GM23338 (cell line): Measurements from ENCODE around the gene PFKP. TPM values are rescaled to one million over a fixed set of nuclear protein-coding genes. Genes with fewer than 3 reads are reported as not detected.

Experiments used
- ATAC-seq: fragments of 200-7000 bp; cut with Tn5 transposase; 3 replicates; pipeline ENCODE4 v1.9.1; 2020
- DNase-seq: peaks from one replicate; pipeline ENCODE4 v3.0.0-alpha.2; 2015; ENCODE audit warnings: low spot score
- H2AFZ ChIP-seq: fragments of 200-600 bp; sonication (generic); 2 replicates; pipeline ENCODE4 v1.8.0; 2016; ENCODE audit warnings: antibody characterized with exemption, mild to moderate bottlenecking, moderate library complexity
- H3F3A ChIP-seq: fragments of 200-600 bp; sonication (generic); replicated peaks from 2 replicates; pipeline ENCODE4 v1.8.0; 2017; ENCODE audit warnings: antibody characterized with exemption, mixed run types, low read depth
- H3K27ac ChIP-seq: fragments of 200-600 bp; sonication (generic); 2 replicates; pipeline ENCODE4 v1.6.1; 2016; ENCODE audit warnings: low read depth
- H3K27me3 ChIP-seq: fragments of 200-600 bp; sonication (generic); 2 replicates; pipeline ENCODE4 v1.8.0; 2016; ENCODE audit warnings: mild to moderate bottlenecking, mixed run types, moderate library complexity; ENCODE audit not compliant: insufficient read depth
- H3K36me3 ChIP-seq: fragments of 200-600 bp; sonication (generic); 2 replicates; pipeline ENCODE4 v1.8.0; 2016; ENCODE audit warnings: mild to moderate bottlenecking; ENCODE audit not compliant: insufficient read depth
- H3K4me1 ChIP-seq: fragments of 200-600 bp; sonication (generic); 2 replicates; pipeline ENCODE4 v1.8.0; 2016; ENCODE audit warnings: mild to moderate bottlenecking, moderate library complexity; ENCODE audit not compliant: insufficient read depth
- H3K4me2 ChIP-seq: fragments of 200-600 bp; sonication (generic); 2 replicates; pipeline ENCODE4 v1.7.1; 2017; ENCODE audit warnings: mixed run types
- H3K4me3 ChIP-seq: fragments of 200-600 bp; sonication (generic); 2 replicates; pipeline ENCODE4 v1.6.1; 2016; ENCODE audit warnings: mixed run types
- H3K79me2 ChIP-seq: fragments of 200-600 bp; sonication (generic); replicated peaks from 2 replicates; pipeline ENCODE4 v1.8.0; 2017; ENCODE audit warnings: mild to moderate bottlenecking; ENCODE audit not compliant: insufficient read depth
- H3K9me2 ChIP-seq: fragments of 200-600 bp; sonication (generic); 2 replicates; pipeline ENCODE4 v1.8.0; 2017; ENCODE audit not compliant: insufficient read depth
- H4K20me1 ChIP-seq: fragments of 200-600 bp; sonication (generic); replicated peaks from 2 replicates; pipeline ENCODE4 v1.8.0; 2017; ENCODE audit warnings: mild to moderate bottlenecking; ENCODE audit not compliant: insufficient read depth
- H3K27ac Mint-ChIP-seq: 2 replicates; pipeline ENCODE4 v1.8.0; 2020; ENCODE audit warnings: inconsistent platforms, mild to moderate bottlenecking, moderate library complexity, mixed read lengths
- H3K27me3 Mint-ChIP-seq: 3 replicates; pipeline ENCODE4 v1.8.0; 2022; ENCODE audit warnings: low read depth, mild to moderate bottlenecking, moderate library complexity, mixed read lengths, inconsistent platforms; ENCODE audit not compliant: insufficient read depth, poor library complexity
- H3K36me3 Mint-ChIP-seq: 3 replicates; pipeline ENCODE4 v1.8.0; 2021; ENCODE audit warnings: low read depth, mild to moderate bottlenecking, inconsistent platforms, moderate library complexity, mixed read lengths
- H3K4me1 Mint-ChIP-seq: 3 replicates; pipeline ENCODE4 v1.8.0; 2020; ENCODE audit warnings: mild to moderate bottlenecking, inconsistent platforms, mixed read lengths
- H3K4me3 Mint-ChIP-seq: 3 replicates; pipeline ENCODE4 v1.8.0; 2021; ENCODE audit warnings: moderate library complexity, mild to moderate bottlenecking, inconsistent platforms, mixed read lengths
- H3K9me3 Mint-ChIP-seq: 3 replicates; pipeline ENCODE4 v1.8.0; 2020; ENCODE audit warnings: moderate library complexity, mild to moderate bottlenecking, inconsistent platforms, mixed read lengths
- CREB1 ChIP-seq: fragments of 250-450 bp; sonication (Bioruptor Pico); IDR thresholded peaks from 2 replicates; pipeline ENCODE4 v1.5.0; 2020; ENCODE audit warnings: low read depth, mild to moderate bottlenecking, moderate library complexity
- CTCF ChIP-seq, 2 experiments: fragments of 200-600 bp in 1 of 2; sonication (generic) in 1 of 2; conservative IDR thresholded peaks; 2 replicates each; pipeline versions ENCODE4 v1.5.1 to v1.6.1; 2016 to 2017; ENCODE audit warnings: antibody characterized with exemption in 2 of 2, low read depth in 2 of 2, mild to moderate bottlenecking in 2 of 2, moderate library complexity in 1 of 2
- ETS1 ChIP-seq: IDR thresholded peaks from 2 replicates; pipeline ENCODE4 v1.6.1; 2016; ENCODE audit warnings: antibody characterized with exemption
- EZH2 ChIP-seq: fragments of 200-600 bp; sonication (generic); IDR thresholded peaks from one replicate; pipeline ENCODE4 v1.8.0; 2017; ENCODE audit warnings: antibody characterized with exemption, mild to moderate bottlenecking, low read depth; ENCODE audit not compliant: unreplicated experiment
- EZH2phosphoT487 ChIP-seq: fragments of 200-600 bp; sonication (generic); IDR thresholded peaks from one replicate; pipeline ENCODE4 v1.8.1; 2018; ENCODE audit warnings: antibody characterized with exemption; ENCODE audit not compliant: unreplicated experiment
- JUNB ChIP-seq: IDR thresholded peaks from one replicate; pipeline ENCODE4 v1.6.1; 2016; ENCODE audit warnings: antibody characterized with exemption; ENCODE audit not compliant: unreplicated experiment
- NANOG ChIP-seq: IDR thresholded peaks from 2 replicates; pipeline ENCODE4 v1.6.1; 2016; ENCODE audit warnings: antibody characterized with exemption, borderline replicate concordance
- POLR2AphosphoS5 ChIP-seq: IDR thresholded peaks from 2 replicates; pipeline ENCODE4 v1.6.1; 2016; ENCODE audit warnings: antibody characterized with exemption, low read depth
- REST ChIP-seq: IDR thresholded peaks from one replicate; pipeline ENCODE4 v1.6.1; 2018; ENCODE audit warnings: antibody characterized with exemption; ENCODE audit not compliant: unreplicated experiment
- STAT1 ChIP-seq: IDR thresholded peaks from one replicate; pipeline ENCODE4 v1.6.1; 2016; ENCODE audit warnings: antibody characterized with exemption; ENCODE audit not compliant: unreplicated experiment
- ZNF114 ChIP-seq: fragments of 250-450 bp; sonication (Bioruptor Pico); IDR thresholded peaks from 2 replicates; pipeline ENCODE4 v1.5.0; 2020; ENCODE audit warnings: mild to moderate bottlenecking, moderate library complexity
- ZNF331 ChIP-seq: fragments of 250-450 bp; sonication (Bioruptor Pico); IDR thresholded peaks from 2 replicates; pipeline ENCODE4 v1.5.0; 2020; ENCODE audit warnings: low read depth, mild to moderate bottlenecking, moderate library complexity
- ZNF462 ChIP-seq: fragments of 250-450 bp; sonication (Bioruptor Pico); IDR thresholded peaks from 2 replicates; pipeline ENCODE4 v1.5.0; 2020; ENCODE audit warnings: mild to moderate bottlenecking, moderate library complexity
- polyA plus RNA-seq: library from polyadenylated mRNA; unstranded; fragments of >200 nt; fragmentation: Nextera tagmentation; extraction: Ambion mirVana; gene quantifications from 2 replicates; pipeline ENCODE4 v1.2.1, GENCODE V29; 2016
- total RNA-seq: library from RNA; depleted of rRNA; stranded (reverse); fragments of >200 nt; shearing (Covaris generic); gene quantifications from 2 replicates; pipeline ENCODE4 v1.2.3, GENCODE V29; 2014

Gene PFKP
- total and polyA plus RNA-seq, 2 experiments from 2014 or later = 56.3 to 120 TPM

GRCh38 chr10:3100856-3101640 is 33.7 kb downstream of the PFKP start:
- Histone ChIP-seq H2AFZ (no peak overlapping the region), H3F3A (no peaks in the 10 kb centered on the region), H3K27me3 (no peaks in the 10 kb centered on the region), H4K20me1 (peaks cover 16% of the 10 kb centered on the region), H3K4me1 (no peaks in the 10 kb centered on the region), H3K9me2 (no peaks in the 10 kb centered on the region), H3K4me2 (no peak overlapping the region), H3K36me3 (peaks cover 14% of the 10 kb centered on the region; the same call in 1 of the 2 replicates), H3K4me3 (no peak overlapping the region), H3K79me2 (peaks cover 40% of the 10 kb centered on the region), H3K27ac (no peak overlapping the region)
- Mint-ChIP-seq H3K9me3 (no peaks in the 10 kb centered on the region; the same call in 1 of the 3 replicates), H3K4me1 (peaks cover 7% of the 10 kb centered on the region), H3K4me3 (no peak overlapping the region), H3K27me3 (peaks cover 7% of the 10 kb centered on the region), H3K27ac (no peak overlapping the region; the same call in 1 of the 2 replicates), H3K36me3 (peaks cover 65% of the 10 kb centered on the region)
- TF ChIP-seq CREB1 (CRISPR knock-in tag) = no peak
- TF ChIP-seq REST = no peak
- no peak for TF ChIP-seq CTCF (conservative IDR thresholded peaks at IDR 0.05; ENCODE audit: low read depth in 2 of 2)
- TF ChIP-seq ZNF331 = no peak
- no peak for TF ChIP-seq ZNF462
- TF ChIP-seq JUNB = no peak
- no peak for TF ChIP-seq EZH2phosphoT487
- TF ChIP-seq EZH2 = no peak
- TF ChIP-seq POLR2AphosphoS5 = no peak
- no peak for TF ChIP-seq NANOG
- TF ChIP-seq ZNF114 = no peak
- no peak for TF ChIP-seq STAT1
- no peak for TF ChIP-seq ETS1
- ATAC-seq (no peak), DNase-seq (no peak)
